ENCODE results near the gene CHRM4. TPM values are rescaled to one million over a fixed set of nuclear protein-coding genes. Genes with fewer than 3 reads are reported as not detected.

The CHRM4 gene
- total RNA-seq, 1 donor, result 1.6 TPM

DNA sequence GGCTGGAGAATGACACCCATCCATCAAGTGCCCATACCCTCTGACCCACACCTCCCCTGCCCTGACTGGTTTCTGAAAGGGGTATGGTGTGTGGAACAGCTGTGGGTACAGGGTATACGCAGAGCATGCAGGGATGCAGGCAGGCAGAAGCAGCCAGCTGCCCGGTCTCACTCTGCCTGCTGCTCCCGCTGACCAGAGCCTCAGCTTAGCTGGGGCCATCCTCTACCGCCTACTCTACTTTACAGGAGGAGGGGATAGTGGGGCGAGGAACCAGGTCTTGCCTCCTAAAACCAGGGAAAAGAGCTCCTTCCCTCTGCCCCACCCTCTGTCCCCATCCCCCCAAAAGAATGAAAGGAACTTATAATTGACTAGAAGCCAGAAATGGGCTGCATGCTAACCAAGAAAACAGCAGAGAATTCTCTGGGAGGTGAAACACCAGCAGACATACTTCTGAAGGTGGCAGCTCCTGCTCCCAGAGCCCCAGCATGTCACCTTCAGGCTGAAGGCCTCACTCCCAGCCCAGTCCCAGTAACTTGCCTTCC is 13.0 kb upstream of the CHRM4 start:
- no peak for DNase-seq (ENCODE audit: low read depth in 2 of 3, low spot score in 2 of 3)

DNA sequence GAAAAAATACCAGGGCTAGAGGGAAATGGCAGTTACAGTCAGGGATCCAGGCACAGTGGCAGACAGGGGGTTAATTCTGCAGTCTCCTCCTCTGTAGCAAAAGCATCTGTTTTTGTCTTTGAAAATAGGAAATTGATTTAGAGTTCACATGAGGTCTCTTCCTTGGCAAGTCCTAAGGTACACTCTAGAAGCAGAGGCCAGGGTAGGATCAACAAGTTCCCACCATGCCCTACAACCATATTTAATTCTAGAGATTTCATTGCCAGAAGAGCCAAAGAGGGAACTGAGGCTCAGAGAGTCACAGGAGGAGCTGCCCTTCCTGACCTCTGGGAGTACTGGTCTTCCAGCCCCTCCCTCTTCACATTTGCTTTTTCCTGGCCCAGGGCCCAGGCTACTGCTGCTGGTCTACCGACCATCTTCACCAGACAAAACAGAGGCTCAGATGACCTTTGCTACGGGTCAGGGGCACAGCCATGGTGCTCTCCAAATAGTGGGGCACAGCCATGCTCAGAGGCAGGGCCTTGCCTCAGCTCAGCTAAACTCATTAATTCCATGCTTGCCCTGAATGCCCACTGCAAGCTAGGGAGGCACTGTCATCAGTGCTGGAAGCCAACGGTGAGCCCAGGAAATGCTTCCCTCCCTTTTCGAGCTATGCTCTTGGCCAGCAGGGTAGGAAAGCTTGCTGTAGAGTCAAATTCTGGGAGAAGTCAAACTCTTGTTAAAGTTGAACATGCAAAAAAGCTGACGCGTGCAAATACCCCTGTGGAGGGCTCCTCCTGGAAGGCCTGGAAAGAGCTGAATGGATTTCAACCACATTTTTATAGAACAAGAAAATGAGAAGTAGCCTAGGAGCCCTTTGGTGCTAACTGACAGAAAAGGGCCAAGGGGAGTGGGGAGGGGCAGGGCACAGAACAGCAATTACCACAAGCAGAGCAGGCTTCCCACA is 11.7 kb upstream of the CHRM4 start:
- DNase-seq (ENCODE audit: low read depth in 2 of 3, low spot score in 2 of 3), result no peak

DNA sequence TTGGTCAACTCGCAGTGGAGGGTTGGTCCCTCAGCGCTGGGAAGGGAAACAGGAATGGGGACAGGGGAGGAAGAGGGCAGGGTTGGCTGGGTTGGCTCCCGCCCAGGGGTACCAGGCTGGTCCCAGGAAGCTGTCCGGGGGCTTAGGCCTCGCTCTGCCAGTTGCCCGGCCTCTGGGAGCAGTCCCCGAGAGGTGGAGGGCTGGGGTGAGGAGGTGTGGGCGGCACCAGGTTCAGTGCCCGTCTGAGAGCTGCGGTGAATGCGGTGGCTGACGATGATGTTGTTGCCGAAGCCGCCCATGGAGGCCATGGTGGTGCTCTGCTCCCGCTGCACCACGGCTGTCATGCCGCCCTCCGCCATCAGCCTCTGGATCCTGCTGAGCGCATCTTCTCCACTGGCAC is 6.0 kb upstream of the CHRM4 start:
- DNase-seq (ENCODE audit: low read depth in 2 of 3, low spot score in 2 of 3), result no peak

DNA sequence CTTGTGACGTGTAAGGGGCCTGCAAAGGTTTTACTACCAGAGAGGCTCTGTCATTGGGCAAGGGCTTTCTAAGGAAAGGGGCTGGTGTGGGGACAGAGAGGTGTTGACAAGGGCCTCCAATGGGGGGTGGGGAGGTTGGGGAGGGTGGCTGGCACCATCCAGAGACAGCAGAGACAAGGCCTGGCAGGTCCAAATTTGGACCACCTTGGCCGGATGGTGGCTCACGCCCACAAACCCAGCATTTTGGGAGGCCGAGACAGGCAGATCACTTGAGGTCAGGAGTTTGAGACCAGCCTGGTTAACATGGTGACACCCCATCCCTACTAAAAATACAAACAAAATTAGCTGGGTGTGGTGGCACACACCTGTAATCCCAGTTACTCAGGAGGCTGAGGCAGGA is 2.2 kb upstream of the CHRM4 start:
- no peak for DNase-seq (ENCODE audit: low read depth in 2 of 3, low spot score in 2 of 3)

DNA sequence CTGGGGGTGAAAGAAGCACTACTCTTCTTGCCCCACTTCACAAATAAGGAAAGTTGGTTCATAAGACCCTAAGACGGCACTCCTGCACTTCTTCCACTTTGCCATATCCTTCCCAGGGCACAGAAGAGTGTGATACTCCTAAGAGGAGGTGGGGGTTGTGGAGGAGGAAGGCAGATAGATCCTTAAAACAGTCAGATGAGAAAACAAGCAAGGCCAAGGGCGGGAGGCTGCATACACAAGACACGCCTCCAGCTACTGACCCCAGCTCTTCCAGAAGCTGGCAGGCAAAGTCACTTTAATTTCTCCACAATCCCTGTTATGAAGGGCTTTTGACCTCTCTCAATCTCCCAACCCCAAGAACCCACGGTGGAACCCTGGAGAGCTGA is 1.6 kb upstream of the CHRM4 start:
- no peak for DNase-seq (ENCODE audit: low read depth in 2 of 3, low spot score in 2 of 3)

DNA sequence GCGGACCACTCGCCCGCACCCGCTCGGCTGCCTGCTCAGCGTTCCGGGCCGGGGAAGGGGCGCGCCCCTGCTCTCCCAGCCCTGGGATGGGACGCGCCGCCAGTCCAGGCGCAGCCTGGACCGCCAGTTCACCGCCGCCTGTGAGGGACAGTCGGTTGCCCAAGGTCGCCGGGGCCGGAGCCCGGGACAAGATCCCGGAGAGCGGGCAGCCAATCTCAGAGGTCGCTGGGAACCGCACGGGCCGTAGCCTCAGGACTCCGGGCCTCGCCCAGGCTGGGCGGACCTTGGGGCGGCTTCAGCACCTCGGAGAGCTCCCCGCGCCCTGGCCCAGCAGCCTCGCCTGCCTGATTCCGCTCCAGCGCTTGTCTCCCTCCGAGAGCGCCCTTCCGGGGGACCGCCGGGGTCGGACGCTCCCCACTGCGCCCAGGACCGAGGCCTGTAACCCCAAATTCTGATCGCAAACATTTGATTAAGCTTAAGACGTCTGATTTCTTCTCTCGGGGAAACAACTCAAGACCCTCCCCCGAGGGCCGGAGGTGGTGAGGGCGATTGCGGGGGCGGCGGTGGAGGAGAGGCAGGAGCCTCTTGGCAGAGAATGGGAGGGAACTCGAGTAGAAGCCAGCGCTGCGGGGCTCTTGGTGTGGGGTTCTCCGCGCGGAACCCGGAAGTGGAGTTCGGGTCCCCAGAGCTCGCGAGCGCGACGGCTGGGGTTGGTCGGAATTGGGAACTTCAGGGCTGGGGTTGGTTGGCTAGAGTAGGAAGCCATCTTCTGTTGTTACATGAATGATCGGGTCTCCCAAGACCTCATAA is 1.1 kb upstream of the CHRM4 start:
- peak; percentile 68 to 81 (median 76) for DNase-seq (ENCODE audit: low read depth in 2 of 3, low spot score in 2 of 3)

DNA sequence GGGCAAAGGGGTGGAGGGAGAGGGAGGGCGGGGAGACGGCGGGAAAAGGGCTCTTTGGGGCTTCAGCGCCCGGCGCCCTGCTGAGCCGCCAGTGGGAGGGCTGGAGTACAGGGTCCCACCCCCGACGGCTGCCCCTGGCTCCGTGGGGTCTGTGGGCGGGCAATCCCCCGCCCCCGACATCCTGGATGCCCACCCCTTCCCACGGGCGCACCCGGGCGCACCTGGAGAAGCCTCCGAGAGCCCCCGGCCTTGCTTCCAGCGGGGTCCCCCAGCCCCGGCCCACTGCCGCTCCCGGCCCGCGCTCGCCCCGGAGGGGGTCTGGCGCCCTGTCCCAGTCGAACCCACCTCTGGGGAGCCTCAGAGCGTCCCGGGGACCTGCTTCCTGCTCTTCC is 394 bp downstream of the CHRM4 start:
- DNase-seq (ENCODE audit: low read depth in 2 of 3, low spot score in 2 of 3), result no peak

DNA sequence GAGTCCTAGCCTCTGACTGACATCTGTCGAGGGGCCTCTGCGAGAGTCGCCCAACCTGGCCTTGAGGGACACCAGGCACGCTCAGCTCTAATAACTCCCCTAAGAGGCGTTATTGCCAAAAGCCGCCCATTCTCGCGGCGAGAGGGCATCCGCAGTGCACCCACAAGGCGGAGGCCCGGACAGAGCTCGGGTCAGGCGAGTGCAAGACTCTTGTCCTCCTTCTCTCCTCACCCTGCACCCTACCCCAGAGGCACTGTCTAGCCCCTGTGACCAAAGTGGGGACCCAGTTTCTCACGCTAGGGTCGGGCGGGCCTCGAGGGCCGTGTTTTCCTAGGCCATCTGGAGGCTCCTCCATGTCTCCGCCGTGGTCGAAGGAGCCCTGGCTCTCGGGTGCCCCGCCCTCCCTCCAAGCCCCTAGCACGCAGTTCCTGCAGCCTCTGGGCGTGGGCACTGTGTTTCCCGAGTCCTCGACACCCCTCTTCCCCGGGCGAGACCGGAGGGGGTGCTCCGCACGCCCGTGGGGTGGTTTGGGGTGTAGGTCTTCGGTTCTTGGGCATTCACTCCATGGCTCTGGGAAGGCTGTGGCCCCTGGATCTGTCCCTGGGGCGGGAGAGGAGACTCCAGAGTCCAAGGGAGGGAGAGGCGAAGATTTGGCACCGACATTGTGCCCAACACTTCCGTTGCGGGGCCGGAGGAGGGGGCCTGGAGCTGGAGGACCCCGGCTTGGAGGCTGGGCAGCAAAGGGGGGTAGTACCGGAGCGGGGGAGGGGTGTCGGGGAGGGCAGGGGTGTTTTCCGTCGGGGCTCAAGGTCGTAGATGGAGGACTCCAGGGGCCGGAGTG is 1.0 kb downstream of the CHRM4 start:
- DNase-seq (ENCODE audit: low read depth in 2 of 3, low spot score in 2 of 3), result no peak

DNA sequence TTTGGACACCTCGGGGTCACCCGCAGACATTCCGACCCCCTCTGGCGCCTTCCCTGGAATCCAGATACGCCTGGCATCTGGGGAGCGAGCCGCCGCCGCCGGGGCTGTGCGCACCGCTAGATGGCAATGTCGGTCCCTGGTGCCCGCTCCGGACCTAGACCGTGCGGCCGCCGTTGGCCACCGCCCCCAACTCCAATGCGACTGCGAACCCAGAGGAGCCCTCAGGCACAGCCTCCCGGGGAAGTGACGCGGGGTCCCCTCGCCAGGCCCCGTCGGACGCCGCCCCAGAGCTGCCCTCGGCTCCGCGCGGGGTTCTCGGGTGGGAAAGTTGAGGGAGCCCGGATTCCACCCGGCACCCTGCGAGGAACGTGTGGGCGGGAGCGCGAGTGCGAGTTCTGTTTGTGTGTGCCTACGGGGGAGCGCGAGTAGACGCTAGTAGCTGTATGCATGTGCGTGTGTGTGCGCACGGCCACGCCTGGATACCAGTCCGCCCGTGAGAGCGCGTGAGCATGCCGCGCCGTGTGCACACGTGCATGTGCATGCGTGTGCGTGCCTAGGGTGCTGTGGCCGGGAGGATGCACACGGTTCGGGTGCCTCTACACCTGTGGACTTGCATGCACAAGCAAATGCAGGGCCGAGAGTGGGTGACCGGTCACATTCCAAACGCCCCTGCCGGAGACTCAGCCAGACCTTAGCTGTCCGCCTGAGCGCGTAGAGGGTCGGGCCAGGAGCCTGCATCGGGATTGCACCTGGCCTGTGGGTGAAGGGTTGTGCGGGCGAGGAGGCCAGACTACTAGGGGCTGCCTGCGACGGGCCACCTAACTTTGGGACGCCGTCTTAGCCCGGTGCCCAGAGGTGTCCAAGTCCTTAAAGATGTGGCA is 1.9 kb downstream of the CHRM4 start:
- peak in 2 of 3 donors; percentile 62 to 64 for DNase-seq (ENCODE audit: low read depth in 2 of 3, low spot score in 2 of 3)

DNA sequence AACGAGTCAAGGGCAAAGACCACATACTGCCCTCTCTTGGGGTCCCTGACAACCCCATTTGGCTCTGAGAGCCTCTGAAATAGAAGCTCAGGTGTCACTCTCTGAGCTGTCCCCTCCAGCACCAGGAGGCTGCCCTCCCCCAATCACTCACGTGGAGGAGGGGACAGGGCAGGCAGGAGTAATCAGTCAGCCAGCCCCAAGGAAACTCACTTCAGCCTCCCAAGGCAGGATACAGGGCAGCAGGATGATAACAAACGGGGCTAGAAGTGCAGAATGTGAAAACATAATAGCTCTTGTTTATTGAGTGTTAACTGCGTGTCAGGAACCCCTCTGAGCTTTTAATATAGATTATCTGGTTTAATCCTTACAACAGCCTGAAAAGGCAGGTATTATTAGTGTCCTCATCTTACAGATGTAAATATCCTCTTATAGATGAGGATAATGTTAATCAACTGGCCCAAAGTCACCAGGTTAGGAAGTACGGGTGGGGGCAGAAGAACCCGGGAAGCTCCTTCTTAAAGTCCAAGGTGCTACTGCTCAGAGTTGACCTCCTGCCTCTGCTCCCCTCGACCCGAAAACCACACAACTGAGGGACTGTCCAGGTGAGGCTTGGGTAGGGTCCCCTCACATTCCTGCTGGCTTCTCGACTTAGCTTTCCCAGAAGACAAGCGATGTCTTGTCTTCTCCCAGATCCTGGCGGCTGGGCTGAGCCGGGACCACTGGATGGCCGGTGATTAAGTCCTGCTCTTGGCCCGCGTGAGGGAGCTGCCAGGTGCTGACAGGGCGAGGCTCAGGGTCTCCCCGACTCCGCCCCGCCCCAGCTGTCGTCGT is 2.7 kb downstream of the CHRM4 start:
- DNase-seq (ENCODE audit: low read depth in 2 of 3, low spot score in 2 of 3), result no peak

DNA sequence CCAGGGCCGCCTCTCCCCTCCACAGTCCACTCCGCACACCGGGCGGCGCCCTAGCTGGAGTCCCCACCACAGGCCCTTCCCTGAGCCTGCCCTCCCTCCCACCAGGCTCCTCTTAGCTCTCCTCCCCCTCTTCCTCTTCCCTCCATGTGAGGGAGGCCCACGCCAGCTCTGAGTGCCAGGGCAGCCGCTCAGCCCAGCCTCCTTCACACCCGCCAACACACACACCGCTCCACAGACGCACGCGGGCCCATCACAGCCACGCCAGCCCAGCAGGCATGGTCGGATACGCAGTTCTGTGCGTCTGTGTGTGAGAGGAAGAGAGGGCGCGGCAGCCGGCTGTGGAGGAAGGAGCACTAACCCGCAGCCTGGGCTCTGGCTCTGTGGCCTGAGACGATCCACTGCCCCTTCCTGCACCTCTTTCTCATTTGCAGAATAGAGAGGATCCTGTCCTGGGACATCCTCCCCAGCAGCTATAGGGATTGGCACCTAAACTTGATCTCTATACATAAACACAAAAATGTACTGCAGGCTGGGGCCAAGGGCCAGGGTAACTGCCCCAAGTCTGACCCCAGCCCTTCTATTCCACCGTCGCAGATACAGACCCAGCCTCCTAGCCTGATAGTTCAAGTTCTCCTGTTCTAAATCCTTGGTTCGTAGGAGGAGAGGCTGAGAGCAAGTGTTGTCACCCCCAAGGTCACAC is 3.5 kb downstream of the CHRM4 start:
- peak in 1 of 3 donors; percentile 54 for DNase-seq (ENCODE audit: low read depth in 2 of 3, low spot score in 2 of 3)

DNA sequence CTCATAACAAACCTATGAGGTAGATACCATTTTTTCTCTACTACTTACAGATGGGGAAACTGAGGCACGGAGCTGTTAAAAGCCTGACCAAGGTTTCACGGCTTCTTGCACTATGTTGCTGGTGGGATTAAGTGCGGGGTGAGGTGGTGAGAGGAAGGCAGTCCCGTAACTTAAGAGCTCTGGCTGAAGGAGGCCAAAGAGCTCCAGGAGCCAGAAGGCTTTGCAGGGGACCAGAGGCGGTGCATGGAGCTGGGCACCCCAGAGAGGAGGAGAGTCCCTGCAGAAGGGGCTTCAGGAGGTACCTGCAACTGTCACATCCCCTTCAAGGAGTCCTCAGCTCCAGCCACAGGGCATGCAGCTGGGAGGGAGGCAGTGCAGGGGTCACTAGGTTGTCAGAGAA is 4.1 kb downstream of the CHRM4 start:
- no peak for DNase-seq (ENCODE audit: low read depth in 2 of 3, low spot score in 2 of 3)

DNA sequence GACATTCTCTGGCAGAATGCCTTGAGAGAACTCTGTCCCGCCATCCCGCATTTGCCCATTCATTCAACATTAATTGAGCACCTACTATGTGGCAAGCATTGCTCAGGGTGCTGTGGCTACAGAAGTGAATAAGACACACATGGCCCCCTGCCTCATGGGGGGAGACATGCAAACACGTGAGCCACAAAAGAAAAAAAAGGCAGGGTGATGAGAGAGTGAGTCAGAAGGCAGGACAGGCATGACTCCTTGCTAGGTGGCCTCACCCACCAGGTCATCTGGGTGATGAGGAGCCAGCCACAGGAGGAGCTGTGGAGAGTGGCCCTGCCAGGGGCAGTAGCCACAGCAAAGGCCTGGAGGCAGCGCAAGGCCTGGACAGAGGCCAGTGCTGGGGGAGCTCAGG is 4.9 kb downstream of the CHRM4 start:
- no peak for DNase-seq (ENCODE audit: low read depth in 2 of 3, low spot score in 2 of 3)

DNA sequence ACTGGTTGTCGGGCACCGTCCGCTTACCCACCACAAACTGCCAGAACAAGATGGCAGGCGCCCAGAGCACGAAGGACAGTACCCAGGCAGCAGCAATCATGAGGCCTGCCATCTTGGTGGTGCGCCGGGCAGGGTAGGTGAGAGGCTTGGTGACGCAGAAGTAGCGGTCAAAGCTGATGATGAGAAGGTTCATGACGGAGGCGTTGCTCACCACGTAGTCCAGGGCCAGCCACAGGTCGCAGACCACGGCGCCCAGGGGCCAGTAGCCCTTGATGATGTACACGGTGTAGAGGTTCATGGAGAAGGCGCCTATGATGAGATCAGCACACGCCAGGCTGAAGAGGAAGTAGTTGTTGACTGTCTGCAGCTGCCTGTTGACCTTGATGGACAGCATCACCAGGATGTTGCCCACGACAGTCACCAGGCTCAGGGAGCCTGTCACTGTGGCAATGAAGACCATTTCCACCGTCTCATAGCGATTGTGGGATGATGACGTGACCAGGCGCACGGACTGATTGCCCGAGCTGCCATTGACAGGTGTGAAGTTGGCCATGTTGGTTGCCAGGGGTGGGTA is 5.5 kb downstream of the CHRM4 start:
- no peak for DNase-seq (ENCODE audit: low read depth in 2 of 3, low spot score in 2 of 3)

DNA sequence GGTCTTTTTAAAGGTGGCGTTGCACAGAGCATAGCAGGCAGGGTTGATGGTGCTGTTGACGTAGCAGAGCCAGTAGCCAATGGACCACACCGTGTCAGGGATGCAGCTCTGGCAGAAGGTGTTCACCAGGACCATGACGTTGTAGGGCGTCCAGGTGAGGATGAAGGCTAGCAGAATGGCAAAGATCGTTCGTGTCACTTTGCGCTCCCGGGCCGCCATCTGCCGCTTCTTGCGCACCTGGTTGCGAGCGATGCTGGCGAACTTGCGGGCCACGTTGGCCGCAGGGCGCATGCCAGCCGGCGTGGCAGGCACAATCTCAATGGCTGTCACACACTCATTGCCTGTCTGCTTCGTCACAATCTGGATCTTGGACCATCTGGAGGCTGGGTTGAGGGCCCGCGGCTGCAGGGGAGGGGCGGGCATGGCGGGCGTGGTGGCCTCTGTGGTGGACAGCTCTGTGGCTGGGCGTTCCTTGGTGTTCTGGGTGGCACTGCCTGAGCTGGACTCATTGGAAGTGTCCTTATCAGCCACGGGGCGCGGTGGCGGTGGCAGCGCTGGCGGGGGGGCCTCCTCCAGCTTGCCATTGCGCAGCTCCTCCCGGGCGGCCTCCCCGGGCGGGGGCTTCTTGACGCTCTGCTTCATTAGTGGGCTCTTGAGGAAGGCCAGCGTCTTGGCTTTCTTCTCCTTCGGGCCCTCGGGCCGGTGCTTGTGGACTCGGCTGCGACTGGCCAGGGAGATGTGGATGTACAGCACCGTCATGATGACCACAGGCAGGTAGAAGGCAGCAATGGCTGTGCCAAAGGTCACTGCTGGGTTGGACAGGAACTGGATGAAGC is 6.2 kb downstream of the CHRM4 start:
- no peak for DNase-seq (ENCODE audit: low read depth in 2 of 3, low spot score in 2 of 3)

DNA sequence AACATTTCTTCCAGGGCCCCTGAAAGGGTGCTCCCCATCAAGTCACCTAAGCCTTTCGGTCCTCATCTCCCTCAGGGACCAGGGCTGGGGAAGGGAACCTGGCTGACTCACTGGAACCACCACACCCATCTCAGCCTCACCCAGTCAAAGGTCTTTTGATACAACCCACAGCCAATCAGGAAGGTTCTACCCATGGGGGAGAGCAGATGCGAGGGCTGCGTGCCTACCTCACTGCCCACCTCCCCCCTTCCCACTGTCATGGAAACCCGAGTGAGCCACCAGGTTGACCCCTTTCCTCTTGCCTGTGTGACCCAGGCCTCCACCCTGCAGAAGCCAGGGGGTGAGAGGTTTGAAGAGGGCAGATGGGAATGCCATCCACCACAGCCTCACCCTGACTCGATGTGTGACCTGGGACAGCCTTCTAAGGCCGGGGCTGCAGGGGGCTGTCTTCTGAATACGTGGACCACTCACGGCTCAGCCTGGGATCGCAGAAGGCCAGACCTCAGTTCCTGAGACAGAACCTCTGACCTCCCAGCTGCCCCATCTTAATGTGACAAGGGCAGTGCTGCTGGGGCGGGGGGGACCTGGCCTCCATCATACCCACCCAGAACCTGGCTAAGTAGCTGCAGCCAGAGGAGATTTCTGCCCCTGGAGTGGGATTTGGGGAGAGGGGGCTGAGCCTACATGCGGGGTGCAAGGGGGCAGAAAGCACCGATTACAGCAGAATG is 7.4 kb downstream of the CHRM4 start:
- no peak for DNase-seq (ENCODE audit: low read depth in 2 of 3, low spot score in 2 of 3)
